SH-SY5Y (cell line): ENCODE results near the gene VPS4A.

Experiments
- GATA2 ChIP-seq: IDR thresholded peaks from 2 replicates; pipeline ENCODE4 v1.6.1; 2011; ENCODE audit warnings: mild to moderate bottlenecking, low read depth, low read length
- GATA3 ChIP-seq: IDR thresholded peaks from 2 replicates; pipeline ENCODE4 v1.6.1; 2011; ENCODE audit warnings: low read depth, mild to moderate bottlenecking, low read length, moderate library complexity

DNA sequence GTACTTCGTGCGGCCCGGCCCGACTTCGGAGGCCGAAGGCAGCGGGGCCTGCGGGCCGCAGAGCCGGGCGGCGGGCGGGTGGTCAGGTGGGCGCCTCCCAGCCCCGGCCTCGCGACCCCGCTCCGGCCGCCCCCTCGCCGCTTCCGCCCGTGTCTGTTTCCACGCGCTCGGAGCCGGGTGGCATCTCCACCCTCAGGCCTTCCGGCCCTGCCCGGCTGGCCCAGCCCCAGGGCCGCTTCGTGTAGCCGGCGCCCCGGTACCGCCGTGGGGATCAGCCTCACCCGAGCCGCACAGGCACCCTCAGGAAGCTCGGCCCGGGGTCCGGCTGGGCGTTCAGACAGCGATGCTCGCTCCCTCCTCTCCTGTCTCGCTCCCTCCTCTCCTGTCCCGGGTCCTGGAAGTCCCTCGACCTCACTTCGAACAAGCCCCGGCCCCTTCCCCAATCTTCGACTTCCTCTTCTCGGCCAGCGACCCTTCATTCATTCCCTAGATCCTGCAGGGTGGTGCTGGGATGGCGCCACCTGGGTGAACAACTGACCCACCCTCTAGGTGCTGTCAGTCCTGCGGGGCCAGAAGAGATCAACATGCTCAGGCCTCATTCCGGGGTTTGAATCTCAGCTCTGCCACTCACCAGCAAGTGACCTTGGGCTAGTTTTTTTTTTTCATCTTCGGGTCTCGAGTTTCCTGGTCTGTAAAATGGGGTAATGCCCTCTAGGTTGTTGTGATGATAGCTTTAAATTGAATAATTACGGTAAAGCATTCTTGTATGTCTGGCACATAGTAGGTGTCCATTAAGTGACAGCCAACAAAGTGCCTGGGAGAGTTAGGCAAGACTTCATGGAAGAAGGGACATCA lies 610 bp downstream of the VPS4A start:
- TF ChIP-seq GATA3: no peak
- no peak for TF ChIP-seq GATA2
